ENCODE data around the gene KRT13.
A peak's percentile ranks its signal among the peaks of the same experiment; 100 is the strongest.

Gene KRT13

DNA sequence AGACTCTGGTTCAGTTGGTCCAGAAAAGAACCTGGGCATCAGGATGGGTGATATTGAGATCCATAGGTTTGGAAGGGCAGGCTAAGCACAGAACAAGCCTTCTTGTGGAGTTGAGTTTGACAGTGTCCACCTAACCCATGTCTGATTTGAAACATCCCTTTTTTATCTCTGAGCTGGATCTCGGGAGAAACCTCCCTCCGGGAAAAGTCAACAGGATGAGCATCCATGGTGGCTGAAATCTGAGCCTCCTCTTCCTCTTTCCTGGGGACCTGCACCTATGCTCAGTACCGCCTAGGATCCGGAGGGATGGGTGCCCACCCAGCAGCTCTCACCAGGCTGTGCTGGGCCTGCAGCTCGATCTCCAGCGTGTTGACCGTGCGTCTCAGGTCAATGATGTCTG is 41.7 kb downstream of the KRT13 start:
- DNase-seq = no peak

- DNase-seq = no peak
Measured at GRCh38 chr17:41462705-41463104, 42.7 kb downstream of the KRT13 start.

GRCh38 chr17:41457676-41458075 is 47.7 kb downstream of the KRT13 start:
- no peak for DNase-seq

GRCh38 chr17:41456204-41456603 is 49.2 kb downstream of the KRT13 start:
- no peak for DNase-seq

GRCh38 chr17:41455236-41455635 is 50.2 kb downstream of the KRT13 start:
- DNase-seq = no peak

GRCh38 chr17:41453066-41453465 is 52.3 kb downstream of the KRT13 start:
- DNase-seq = no peak

- peak; percentile 72 to 76 for DNase-seq
Measured at GRCh38 chr17:41452281-41452680, 53.1 kb downstream of the KRT13 start.

DNA sequence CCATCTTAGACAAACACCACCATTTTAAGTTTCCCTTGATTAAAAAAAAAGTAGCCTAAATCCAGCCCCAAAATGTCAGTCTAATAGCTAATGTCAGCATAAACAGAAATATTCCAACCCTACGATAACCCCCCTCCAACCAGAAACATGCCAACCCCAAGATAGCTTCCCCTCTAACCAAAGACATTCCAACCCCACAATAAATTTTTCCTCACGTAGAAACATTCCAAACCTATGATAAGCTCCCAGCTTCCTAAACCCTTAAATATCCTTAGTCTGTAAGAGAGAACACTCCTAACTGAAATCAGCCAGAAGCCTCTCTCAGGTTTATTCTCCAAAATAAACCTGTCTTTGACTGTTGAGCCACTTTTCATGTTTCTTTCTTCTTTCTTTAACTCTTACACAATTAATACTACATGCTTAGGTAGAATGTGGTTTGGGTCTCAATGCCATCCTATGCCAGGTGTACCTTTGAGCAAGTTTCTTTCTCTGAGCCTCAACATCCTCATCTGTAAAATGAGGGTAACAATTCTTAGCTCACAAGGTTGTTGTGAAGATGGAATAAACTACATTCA is 54.2 kb downstream of the KRT13 start:
- DNase-seq = no peak

All from AML-193 (cell line).